GM12878 (cell line): ENCODE results near the gene LCOR. TPM values are rescaled to one million over a fixed set of nuclear protein-coding genes. Genes with fewer than 3 reads are reported as not detected.
A peak's percentile ranks its signal among the peaks of the same experiment; 100 is the strongest.

Source experiments
- BACH1 ChIP-seq: fragments of 450-650 bp; IDR thresholded peaks from 2 replicates; pipeline ENCODE4 v1.6.1; 2017; ENCODE audit warnings: mild to moderate bottlenecking, borderline replicate concordance
- BMI1 ChIP-seq: fragments of 450-650 bp; IDR thresholded peaks from 2 replicates; pipeline ENCODE4 v1.6.1; 2016; ENCODE audit warnings: mild to moderate bottlenecking, moderate library complexity, borderline replicate concordance
- CREB1 ChIP-seq: IDR thresholded peaks from 2 replicates; pipeline ENCODE4 v1.6.1; 2012; ENCODE audit warnings: low read depth, mild to moderate bottlenecking, inconsistent platforms
- EED ChIP-seq: sonication (generic); IDR thresholded peaks from 2 replicates; pipeline ENCODE4 v1.6.1; 2016; ENCODE audit warnings: antibody characterized with exemption, low read depth
- ESRRA ChIP-seq: IDR thresholded peaks from 2 replicates; pipeline ENCODE4 v1.6.1; 2012; ENCODE audit warnings: mild to moderate bottlenecking, low read length, improper control_type of control experiment
- JUNB ChIP-seq: IDR thresholded peaks from 2 replicates; pipeline ENCODE4 v1.6.1; 2016; ENCODE audit warnings: antibody characterized with exemption, mild to moderate bottlenecking
- NFIC ChIP-seq: IDR thresholded peaks from 2 replicates; pipeline ENCODE4 v1.6.1; 2012; ENCODE audit warnings: low read depth, mild to moderate bottlenecking, inconsistent platforms, low read length, moderate library complexity
- RUNX3 ChIP-seq: IDR thresholded peaks from 2 replicates; pipeline ENCODE4 v1.6.1; 2012; ENCODE audit warnings: low read length, inconsistent platforms
- SMAD1 ChIP-seq: fragments of 450-650 bp; IDR thresholded peaks from 2 replicates; pipeline ENCODE4 v1.6.1; 2018; ENCODE audit warnings: mild to moderate bottlenecking, low read depth; ENCODE audit not compliant: partially characterized antibody
- SMC3 ChIP-seq: IDR thresholded peaks from 2 replicates; pipeline ENCODE4 v1.6.1; 2011; ENCODE audit warnings: low read length, improper control_type of control experiment, borderline replicate concordance
- polyA plus RNA-seq, 11 experiments: library from polyadenylated mRNA; depleted of rRNA in 4 of 11; unstranded in 6 of 11; stranded (reverse) in 5 of 11; fragments of >200 nt; fragmentation: Nextera tagmentation in 4 of 11; fragmentation: Illumina TruSeq in 1 of 11; extraction: Ambion mirVana in 4 of 11; extraction: Trizol in 1 of 11; gene quantifications; 1 replicate in 1 of 11; 2 replicates in 10 of 11; pipeline versions ENCODE4 v1.2.1 to v1.2.3, GENCODE V29; 2011 to 2016; ENCODE audit warnings: inconsistent platforms in 2 of 11, missing spikeins in 2 of 11, low read depth in 1 of 11
- total RNA-seq, 4 experiments: library from RNA; depleted of rRNA in 3 of 4; stranded (reverse); fragments of >200 nt in 3 of 4; fragmentation: Illumina TruSeq in 1 of 4; extraction: Trizol in 1 of 4; gene quantifications; 2 replicates each; pipeline versions ENCODE4 v1.2.1 to v1.2.3, GENCODE V29; 2013 to 2021
- TF ChIP-seq, protein P1 (sequence below): IDR thresholded peaks from 2 replicates; pipeline ENCODE4 v1.6.1; 2012; ENCODE audit warnings: improper control_type of control experiment, low read depth, low read length; ENCODE audit not compliant: insufficient replicate concordance
- TF ChIP-seq, protein P2 (sequence below): fragments of 450-650 bp; IDR thresholded peaks from 2 replicates; pipeline ENCODE4 v1.6.1; 2017; ENCODE audit warnings: low read depth, mild to moderate bottlenecking, moderate library complexity
- TF ChIP-seq, protein P3 (sequence below): fragments of 450-650 bp; IDR thresholded peaks from 2 replicates; pipeline ENCODE4 v1.6.1; 2014; ENCODE audit warnings: mild to moderate bottlenecking
- TF ChIP-seq, protein P4 (sequence below): fragments of 450-650 bp; IDR thresholded peaks from 2 replicates; pipeline ENCODE4 v1.6.1; 2017; ENCODE audit warnings: borderline replicate concordance
- TF ChIP-seq, protein P5 (sequence below): fragments of 450-650 bp; conservative IDR thresholded peaks from 2 replicates; pipeline ENCODE4 v1.6.1; 2017; ENCODE audit warnings: mild to moderate bottlenecking, moderate library complexity

Gene LCOR
- total and polyA plus RNA-seq, 10 of the 15 experiments (the other 5 are each of a cell fraction or from before 2014, with no cell fraction given), result 1.6 to 22.0 (median 13.2) TPM

DNA sequence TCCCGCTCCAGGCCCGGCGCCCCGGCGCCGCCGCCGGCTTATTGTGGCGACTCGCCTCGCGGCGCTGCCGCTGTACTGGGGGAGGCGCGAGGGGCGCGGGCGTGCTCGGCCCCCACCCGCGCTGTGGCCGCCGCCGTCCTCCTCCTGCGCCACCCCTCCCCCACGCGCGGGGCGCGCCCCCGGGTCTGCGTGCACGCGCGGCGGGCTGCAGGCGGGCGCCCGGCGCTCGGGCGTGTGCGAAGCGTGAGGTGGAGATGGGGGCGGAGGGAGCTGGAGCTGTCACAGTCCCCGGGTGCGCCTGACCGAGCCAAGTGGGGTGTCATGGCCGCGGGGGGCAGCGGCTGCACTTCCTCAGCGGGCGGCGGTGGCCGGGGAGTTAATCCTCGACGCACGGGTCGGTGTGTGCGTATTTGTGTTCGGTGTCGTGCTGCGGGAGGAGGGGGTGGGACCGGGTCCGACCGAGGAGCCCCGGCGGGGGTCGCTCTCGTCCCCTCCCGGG, 672 bp downstream of the LCOR start (continued):
- TF ChIP-seq, protein P1, sequence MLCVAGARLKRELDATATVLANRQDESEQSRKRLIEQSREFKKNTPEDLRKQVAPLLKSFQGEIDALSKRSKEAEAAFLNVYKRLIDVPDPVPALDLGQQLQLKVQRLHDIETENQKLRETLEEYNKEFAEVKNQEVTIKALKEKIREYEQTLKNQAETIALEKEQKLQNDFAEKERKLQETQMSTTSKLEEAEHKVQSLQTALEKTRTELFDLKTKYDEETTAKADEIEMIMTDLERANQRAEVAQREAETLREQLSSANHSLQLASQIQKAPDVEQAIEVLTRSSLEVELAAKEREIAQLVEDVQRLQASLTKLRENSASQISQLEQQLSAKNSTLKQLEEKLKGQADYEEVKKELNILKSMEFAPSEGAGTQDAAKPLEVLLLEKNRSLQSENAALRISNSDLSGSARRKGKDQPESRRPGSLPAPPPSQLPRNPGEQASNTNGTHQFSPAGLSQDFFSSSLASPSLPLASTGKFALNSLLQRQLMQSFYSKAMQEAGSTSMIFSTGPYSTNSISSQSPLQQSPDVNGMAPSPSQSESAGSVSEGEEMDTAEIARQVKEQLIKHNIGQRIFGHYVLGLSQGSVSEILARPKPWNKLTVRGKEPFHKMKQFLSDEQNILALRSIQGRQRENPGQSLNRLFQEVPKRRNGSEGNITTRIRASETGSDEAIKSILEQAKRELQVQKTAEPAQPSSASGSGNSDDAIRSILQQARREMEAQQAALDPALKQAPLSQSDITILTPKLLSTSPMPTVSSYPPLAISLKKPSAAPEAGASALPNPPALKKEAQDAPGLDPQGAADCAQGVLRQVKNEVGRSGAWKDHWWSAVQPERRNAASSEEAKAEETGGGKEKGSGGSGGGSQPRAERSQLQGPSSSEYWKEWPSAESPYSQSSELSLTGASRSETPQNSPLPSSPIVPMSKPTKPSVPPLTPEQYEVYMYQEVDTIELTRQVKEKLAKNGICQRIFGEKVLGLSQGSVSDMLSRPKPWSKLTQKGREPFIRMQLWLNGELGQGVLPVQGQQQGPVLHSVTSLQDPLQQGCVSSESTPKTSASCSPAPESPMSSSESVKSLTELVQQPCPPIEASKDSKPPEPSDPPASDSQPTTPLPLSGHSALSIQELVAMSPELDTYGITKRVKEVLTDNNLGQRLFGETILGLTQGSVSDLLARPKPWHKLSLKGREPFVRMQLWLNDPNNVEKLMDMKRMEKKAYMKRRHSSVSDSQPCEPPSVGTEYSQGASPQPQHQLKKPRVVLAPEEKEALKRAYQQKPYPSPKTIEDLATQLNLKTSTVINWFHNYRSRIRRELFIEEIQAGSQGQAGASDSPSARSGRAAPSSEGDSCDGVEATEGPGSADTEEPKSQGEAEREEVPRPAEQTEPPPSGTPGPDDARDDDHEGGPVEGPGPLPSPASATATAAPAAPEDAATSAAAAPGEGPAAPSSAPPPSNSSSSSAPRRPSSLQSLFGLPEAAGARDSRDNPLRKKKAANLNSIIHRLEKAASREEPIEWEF, result no peak
- TF ChIP-seq, protein P2, sequence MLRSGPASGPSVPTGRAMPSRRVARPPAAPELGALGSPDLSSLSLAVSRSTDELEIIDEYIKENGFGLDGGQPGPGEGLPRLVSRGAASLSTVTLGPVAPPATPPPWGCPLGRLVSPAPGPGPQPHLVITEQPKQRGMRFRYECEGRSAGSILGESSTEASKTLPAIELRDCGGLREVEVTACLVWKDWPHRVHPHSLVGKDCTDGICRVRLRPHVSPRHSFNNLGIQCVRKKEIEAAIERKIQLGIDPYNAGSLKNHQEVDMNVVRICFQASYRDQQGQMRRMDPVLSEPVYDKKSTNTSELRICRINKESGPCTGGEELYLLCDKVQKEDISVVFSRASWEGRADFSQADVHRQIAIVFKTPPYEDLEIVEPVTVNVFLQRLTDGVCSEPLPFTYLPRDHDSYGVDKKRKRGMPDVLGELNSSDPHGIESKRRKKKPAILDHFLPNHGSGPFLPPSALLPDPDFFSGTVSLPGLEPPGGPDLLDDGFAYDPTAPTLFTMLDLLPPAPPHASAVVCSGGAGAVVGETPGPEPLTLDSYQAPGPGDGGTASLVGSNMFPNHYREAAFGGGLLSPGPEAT, result no peak
- TF ChIP-seq EED, result no peak
- no peak for TF ChIP-seq CREB1
- peak; percentile 12; the same call in 1 of the 2 replicates for TF ChIP-seq RUNX3
- no peak for TF ChIP-seq BMI1
- TF ChIP-seq, protein P3, sequence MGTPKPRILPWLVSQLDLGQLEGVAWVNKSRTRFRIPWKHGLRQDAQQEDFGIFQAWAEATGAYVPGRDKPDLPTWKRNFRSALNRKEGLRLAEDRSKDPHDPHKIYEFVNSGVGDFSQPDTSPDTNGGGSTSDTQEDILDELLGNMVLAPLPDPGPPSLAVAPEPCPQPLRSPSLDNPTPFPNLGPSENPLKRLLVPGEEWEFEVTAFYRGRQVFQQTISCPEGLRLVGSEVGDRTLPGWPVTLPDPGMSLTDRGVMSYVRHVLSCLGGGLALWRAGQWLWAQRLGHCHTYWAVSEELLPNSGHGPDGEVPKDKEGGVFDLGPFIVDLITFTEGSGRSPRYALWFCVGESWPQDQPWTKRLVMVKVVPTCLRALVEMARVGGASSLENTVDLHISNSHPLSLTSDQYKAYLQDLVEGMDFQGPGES, result no peak
- TF ChIP-seq, protein P4, sequence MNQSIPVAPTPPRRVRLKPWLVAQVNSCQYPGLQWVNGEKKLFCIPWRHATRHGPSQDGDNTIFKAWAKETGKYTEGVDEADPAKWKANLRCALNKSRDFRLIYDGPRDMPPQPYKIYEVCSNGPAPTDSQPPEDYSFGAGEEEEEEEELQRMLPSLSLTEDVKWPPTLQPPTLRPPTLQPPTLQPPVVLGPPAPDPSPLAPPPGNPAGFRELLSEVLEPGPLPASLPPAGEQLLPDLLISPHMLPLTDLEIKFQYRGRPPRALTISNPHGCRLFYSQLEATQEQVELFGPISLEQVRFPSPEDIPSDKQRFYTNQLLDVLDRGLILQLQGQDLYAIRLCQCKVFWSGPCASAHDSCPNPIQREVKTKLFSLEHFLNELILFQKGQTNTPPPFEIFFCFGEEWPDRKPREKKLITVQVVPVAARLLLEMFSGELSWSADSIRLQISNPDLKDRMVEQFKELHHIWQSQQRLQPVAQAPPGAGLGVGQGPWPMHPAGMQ, result no peak
- no peak for TF ChIP-seq JUNB
- no peak for TF ChIP-seq NFIC
- TF ChIP-seq, protein P5, sequence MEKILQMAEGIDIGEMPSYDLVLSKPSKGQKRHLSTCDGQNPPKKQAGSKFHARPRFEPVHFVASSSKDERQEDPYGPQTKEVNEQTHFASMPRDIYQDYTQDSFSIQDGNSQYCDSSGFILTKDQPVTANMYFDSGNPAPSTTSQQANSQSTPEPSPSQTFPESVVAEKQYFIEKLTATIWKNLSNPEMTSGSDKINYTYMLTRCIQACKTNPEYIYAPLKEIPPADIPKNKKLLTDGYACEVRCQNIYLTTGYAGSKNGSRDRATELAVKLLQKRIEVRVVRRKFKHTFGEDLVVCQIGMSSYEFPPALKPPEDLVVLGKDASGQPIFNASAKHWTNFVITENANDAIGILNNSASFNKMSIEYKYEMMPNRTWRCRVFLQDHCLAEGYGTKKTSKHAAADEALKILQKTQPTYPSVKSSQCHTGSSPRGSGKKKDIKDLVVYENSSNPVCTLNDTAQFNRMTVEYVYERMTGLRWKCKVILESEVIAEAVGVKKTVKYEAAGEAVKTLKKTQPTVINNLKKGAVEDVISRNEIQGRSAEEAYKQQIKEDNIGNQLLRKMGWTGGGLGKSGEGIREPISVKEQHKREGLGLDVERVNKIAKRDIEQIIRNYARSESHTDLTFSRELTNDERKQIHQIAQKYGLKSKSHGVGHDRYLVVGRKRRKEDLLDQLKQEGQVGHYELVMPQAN, result peak; percentile 81; the same call in 1 of the 2 replicates
- peak; percentile 83 for TF ChIP-seq BACH1
- TF ChIP-seq ESRRA, result no peak
- no peak for TF ChIP-seq SMAD1
- no peak for TF ChIP-seq SMC3
- TF ChIP-seq, all 136 proteins: peak for 32
